ENCODE results near the gene QPRT. TPM values are rescaled to one million over a fixed set of nuclear protein-coding genes. Genes with fewer than 3 reads are reported as not detected.

QPRT gene
- total RNA-seq, 1 experiment from 2014 or later, result 310 TPM

DNA sequence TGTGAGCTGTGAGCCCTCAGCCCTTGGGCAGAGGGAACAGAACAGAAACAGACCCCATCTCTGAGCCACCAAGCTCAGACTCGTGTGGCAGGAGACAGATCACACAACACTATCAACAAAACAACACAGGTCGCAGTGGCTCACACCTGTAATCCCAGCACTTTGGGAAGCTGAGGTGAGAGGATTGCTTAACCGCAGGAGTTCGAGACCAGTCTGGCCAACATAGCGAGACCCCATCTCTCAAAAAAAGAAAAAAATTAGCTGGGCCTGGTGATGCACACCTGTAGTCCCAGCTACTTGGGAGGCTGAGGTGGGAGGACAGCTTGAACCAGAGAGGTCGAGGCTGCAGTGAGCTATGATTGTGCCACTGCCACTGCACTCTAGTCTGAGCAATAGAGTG, 5.5 kb upstream of the QPRT start:
- CTCF ChIA-PET, result interaction anchor here (0.7 kb wide), 1 partner anchor 135 kb away, joined by 4 read pairs; no protein-coding TSS in a partner anchor
- TF ChIP-seq EZH2 (IDR thresholded peaks at IDR 0.05; ENCODE audit: low read depth), result no peak
- TF ChIP-seq, protein P1, sequence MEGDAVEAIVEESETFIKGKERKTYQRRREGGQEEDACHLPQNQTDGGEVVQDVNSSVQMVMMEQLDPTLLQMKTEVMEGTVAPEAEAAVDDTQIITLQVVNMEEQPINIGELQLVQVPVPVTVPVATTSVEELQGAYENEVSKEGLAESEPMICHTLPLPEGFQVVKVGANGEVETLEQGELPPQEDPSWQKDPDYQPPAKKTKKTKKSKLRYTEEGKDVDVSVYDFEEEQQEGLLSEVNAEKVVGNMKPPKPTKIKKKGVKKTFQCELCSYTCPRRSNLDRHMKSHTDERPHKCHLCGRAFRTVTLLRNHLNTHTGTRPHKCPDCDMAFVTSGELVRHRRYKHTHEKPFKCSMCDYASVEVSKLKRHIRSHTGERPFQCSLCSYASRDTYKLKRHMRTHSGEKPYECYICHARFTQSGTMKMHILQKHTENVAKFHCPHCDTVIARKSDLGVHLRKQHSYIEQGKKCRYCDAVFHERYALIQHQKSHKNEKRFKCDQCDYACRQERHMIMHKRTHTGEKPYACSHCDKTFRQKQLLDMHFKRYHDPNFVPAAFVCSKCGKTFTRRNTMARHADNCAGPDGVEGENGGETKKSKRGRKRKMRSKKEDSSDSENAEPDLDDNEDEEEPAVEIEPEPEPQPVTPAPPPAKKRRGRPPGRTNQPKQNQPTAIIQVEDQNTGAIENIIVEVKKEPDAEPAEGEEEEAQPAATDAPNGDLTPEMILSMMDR (conservative IDR thresholded peaks at IDR 0.05), result no peak

DNA sequence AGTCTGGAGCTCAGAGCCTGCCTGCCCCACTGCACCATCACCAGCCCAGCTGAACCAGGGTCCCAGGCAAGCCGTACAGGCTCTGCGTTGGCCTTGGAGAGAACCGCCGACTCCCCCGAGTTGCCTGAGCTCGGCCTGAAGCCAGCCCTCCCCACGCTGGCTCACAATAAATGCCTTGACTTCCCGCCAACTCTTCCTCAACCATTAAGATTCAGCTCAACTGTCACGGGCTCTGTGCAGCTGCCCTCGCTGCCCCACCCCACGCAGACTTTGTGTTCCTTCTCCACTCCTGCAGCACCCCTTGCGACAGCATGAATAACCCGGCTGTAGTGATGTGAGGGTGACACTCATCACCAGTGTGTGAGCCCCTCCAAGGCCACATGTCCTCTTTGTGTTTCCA, 4.8 kb upstream of the QPRT start:
- H2AFZ ChIP-seq, result no peak overlapping the region
- intact Hi-C loops (cut with micrococcal nuclease; ENCODE audit: unreplicated experiment), result no loop called here

More for the DNA sequence above, 5.5 kb upstream of the QPRT start:
- Histone ChIP-seq H3K4me1 (replicated peaks; ENCODE audit: insufficient read depth) (no peaks in the 10 kb centered on the region), H3K36me3 (ENCODE audit: low read depth) (no peaks in the 10 kb centered on the region), H4K20me1 (ENCODE audit: insufficient read depth) (no peaks in the 10 kb centered on the region), H3K27ac (no peak overlapping the region), H3K27me3 (ENCODE audit: insufficient read depth, low read depth) (no peaks in the 10 kb centered on the region), H3F3A (ENCODE audit: insufficient read depth, low read depth) (peaks cover 1% of the 10 kb centered on the region; the same call in 1 of the 2 replicates), H3K4me3 (no peak overlapping the region), H3K4me2 (no peak overlapping the region), H3K9me2 (ENCODE audit: insufficient read depth) (no peaks in the 10 kb centered on the region), H3K9me3 (ENCODE audit: insufficient read depth, low read depth) (no peaks in the 10 kb centered on the region), H2AFZ (no peak overlapping the region), H3K79me2 (ENCODE audit: low read depth) (no peaks in the 10 kb centered on the region)
- DNase-seq, result no peak
- intact Hi-C loops (cut with micrococcal nuclease; ENCODE audit: unreplicated experiment), result no loop called here
- POLR2A ChIA-PET (ENCODE audit: unreplicated experiment), result interaction anchor here (0.7 kb wide), 1 partner anchor 16 kb away, joined by 17 read pairs; no protein-coding TSS in a partner anchor
- BruUV-seq (replicated peaks), result no TSS peak

DNA sequence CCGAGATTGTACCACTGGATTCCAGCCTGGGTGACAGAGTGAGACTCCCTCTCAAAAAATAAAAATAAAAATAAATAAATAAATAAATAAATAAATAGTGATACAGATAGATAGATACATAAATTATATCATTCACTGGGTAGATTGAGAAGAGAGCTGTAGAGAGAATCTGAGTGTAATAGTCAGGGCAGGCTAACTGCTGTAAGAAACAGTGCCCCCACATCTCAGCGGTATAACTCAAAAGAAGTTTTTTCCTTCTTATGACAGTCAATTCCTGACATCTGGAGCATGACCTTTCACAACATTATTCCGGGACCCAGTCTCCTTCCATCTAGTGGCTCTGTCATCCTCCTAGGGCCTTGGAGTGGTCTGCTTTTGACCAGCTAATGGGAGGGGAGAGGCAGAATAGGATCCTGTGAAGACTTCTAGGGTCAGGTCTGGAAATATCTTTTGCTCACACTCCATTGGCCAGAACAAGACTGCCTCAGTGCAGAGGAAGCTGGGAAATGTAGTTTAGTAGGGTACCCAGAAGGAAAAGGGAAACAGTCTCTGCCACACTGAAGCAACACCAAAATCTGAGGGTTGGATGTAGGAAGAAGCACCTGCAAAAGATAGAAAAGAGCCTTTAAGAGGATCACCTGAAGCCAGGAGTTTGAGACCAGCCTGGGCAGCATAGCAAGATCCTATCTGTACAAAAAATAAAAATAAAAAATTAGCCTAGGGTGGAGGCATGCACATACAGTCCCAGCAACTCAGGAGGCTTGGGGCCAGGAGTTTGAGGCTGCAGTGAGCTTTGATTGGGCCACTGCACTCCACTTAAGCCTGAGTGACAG, 3.0 kb upstream of the QPRT start:
- Histone ChIP-seq H4K20me1 (ENCODE audit: insufficient read depth) (peaks cover 8% of the 10 kb centered on the region; the same call in 1 of the 2 replicates), H3K36me3 (ENCODE audit: low read depth) (no peaks in the 10 kb centered on the region), H3K9me3 (ENCODE audit: insufficient read depth, low read depth) (no peaks in the 10 kb centered on the region), H3K4me1 (replicated peaks; ENCODE audit: insufficient read depth) (peaks cover 11% of the 10 kb centered on the region), H2AFZ (no peak overlapping the region), H3K27ac (no peak overlapping the region), H3K79me2 (ENCODE audit: low read depth) (peaks cover 17% of the 10 kb centered on the region), H3K9me2 (ENCODE audit: insufficient read depth) (no peaks in the 10 kb centered on the region), H3K27me3 (ENCODE audit: insufficient read depth, low read depth) (no peaks in the 10 kb centered on the region), H3F3A (ENCODE audit: insufficient read depth, low read depth) (peaks cover 10% of the 10 kb centered on the region; the same call in 1 of the 2 replicates), H3K4me3 (no peak overlapping the region), H3K4me2 (no peak overlapping the region)
- CTCF ChIA-PET, result interaction anchor here (0.7 kb wide), 1 partner anchor 356 kb away, joined by 6 read pairs; no protein-coding TSS in a partner anchor
- no peak for DNase-seq
- intact Hi-C loops (cut with micrococcal nuclease; ENCODE audit: unreplicated experiment), result no loop called here
- POLR2A ChIA-PET (ENCODE audit: unreplicated experiment), result interaction anchor here (0.6 kb wide), 1 partner anchor 286 kb away, joined by 3 read pairs; the partner anchor contains the start of gene TMEM219
- TF ChIP-seq, protein P1 (conservative IDR thresholded peaks at IDR 0.05), result no peak
- no peak for TF ChIP-seq EZH2 (IDR thresholded peaks at IDR 0.05; ENCODE audit: low read depth)
- no TSS peak for BruUV-seq (replicated peaks)

More for the DNA sequence above, 4.8 kb upstream of the QPRT start:
- peaks cover under 1% of the 10 kb centered on the region for H3K79me2 ChIP-seq (ENCODE audit: low read depth)
- no peaks in the 10 kb centered on the region for H3K9me3 ChIP-seq (ENCODE audit: insufficient read depth, low read depth)
- H3K27me3 ChIP-seq (ENCODE audit: insufficient read depth, low read depth), result no peaks in the 10 kb centered on the region
- H3K9me2 ChIP-seq (ENCODE audit: insufficient read depth), result no peaks in the 10 kb centered on the region
- no peak overlapping the region for H3K4me2 ChIP-seq
- no peaks in the 10 kb centered on the region for H3K36me3 ChIP-seq (ENCODE audit: low read depth)
- peaks cover 3% of the 10 kb centered on the region; the same call in 1 of the 2 replicates for H3F3A ChIP-seq (ENCODE audit: insufficient read depth, low read depth)
- no peak overlapping the region for H3K27ac ChIP-seq
- H3K4me3 ChIP-seq, result no peak overlapping the region
- TF ChIP-seq, protein P1 (conservative IDR thresholded peaks at IDR 0.05), result no peak
- TF ChIP-seq EZH2 (IDR thresholded peaks at IDR 0.05; ENCODE audit: low read depth), result no peak
- CTCF ChIA-PET, result interaction anchor here (0.7 kb wide), 1 partner anchor 134 kb away, joined by 4 read pairs; no protein-coding TSS in a partner anchor
- POLR2A ChIA-PET (ENCODE audit: unreplicated experiment), result interaction anchor here (0.7 kb wide), 1 partner anchor 17 kb away, joined by 17 read pairs; no protein-coding TSS in a partner anchor
- DNase-seq, result no peak
- H4K20me1 ChIP-seq (ENCODE audit: insufficient read depth), result no peaks in the 10 kb centered on the region
- H3K4me1 ChIP-seq (replicated peaks; ENCODE audit: insufficient read depth), result no peaks in the 10 kb centered on the region
- no TSS peak for BruUV-seq (replicated peaks)
